HEK293 (cell line): ENCODE data around the gene PTPN11.
A peak's percentile ranks its signal among the peaks of the same experiment; 100 is the strongest.

ENCODE experiments used
- BCL11A ChIP-seq: fragments of 450-650 bp; formaldehyde crosslinking; IDR thresholded peaks from 2 replicates; pipeline ENCODE4 v1.5.1; 2016; ENCODE audit warnings: low read depth, missing biosample characterization, missing genetic modification characterization
- GLIS2 ChIP-seq: fragments of 450-650 bp; formaldehyde crosslinking; IDR thresholded peaks from 2 replicates; pipeline ENCODE4 v1.5.1; 2016; ENCODE audit warnings: missing biosample characterization, missing genetic modification characterization
- HOXA7 ChIP-seq: sonication (generic); formaldehyde crosslinking; IDR thresholded peaks from 2 replicates; pipeline ENCODE4 v1.8.1; 2022; ENCODE audit warnings: missing genetic modification reagents, borderline replicate concordance
- SP7 ChIP-seq: fragments of 450-650 bp; formaldehyde crosslinking; IDR thresholded peaks from 2 replicates; pipeline ENCODE4 v1.5.1; 2016; ENCODE audit warnings: missing biosample characterization, missing genetic modification characterization
- YY2 ChIP-seq: fragments of 450-650 bp; formaldehyde crosslinking; IDR thresholded peaks from 2 replicates; pipeline ENCODE4 v1.5.1; 2016; ENCODE audit warnings: missing biosample characterization, missing genetic modification characterization
- ZBTB7A ChIP-seq: fragments of 450-650 bp; formaldehyde crosslinking; IDR thresholded peaks from 2 replicates; pipeline ENCODE4 v1.5.1; 2016; ENCODE audit warnings: low read depth, missing biosample characterization, missing genetic modification characterization
- ZBTB8A ChIP-seq: fragments of 450-650 bp; formaldehyde crosslinking; IDR thresholded peaks from 2 replicates; pipeline ENCODE4 v1.5.1; 2016; ENCODE audit warnings: missing biosample characterization, missing genetic modification characterization
- ZFP41 ChIP-seq: fragments of 450-650 bp; formaldehyde crosslinking; IDR thresholded peaks from 2 replicates; pipeline ENCODE4 v1.5.1; 2016; ENCODE audit warnings: missing biosample characterization, missing genetic modification characterization, borderline replicate concordance
- ZIC2 ChIP-seq: fragments of 450-650 bp; formaldehyde crosslinking; IDR thresholded peaks from 2 replicates; pipeline ENCODE4 v1.5.1; 2016; ENCODE audit warnings: missing biosample characterization, missing genetic modification characterization
- ZNF112 ChIP-seq: fragments of 450-650 bp; formaldehyde crosslinking; IDR thresholded peaks from 2 replicates; pipeline ENCODE4 v1.5.0; 2017; ENCODE audit warnings: missing biosample characterization, missing genetic modification characterization
- ZNF140 ChIP-seq: fragments of 450-650 bp; formaldehyde crosslinking; IDR thresholded peaks from 2 replicates; pipeline ENCODE4 v1.5.1; 2016; ENCODE audit warnings: missing biosample characterization, missing genetic modification characterization
- ZNF169 ChIP-seq: fragments of 450-650 bp; formaldehyde crosslinking; IDR thresholded peaks from 2 replicates; pipeline ENCODE4 v1.5.1; 2016; ENCODE audit warnings: missing biosample characterization, missing genetic modification characterization
- ZNF239 ChIP-seq: fragments of 450-650 bp; formaldehyde crosslinking; IDR thresholded peaks from 2 replicates; pipeline ENCODE4 v1.5.1; 2016; ENCODE audit warnings: missing biosample characterization, missing genetic modification characterization
- ZNF24 ChIP-seq: fragments of 450-650 bp; formaldehyde crosslinking; IDR thresholded peaks from 2 replicates; pipeline ENCODE4 v1.5.1; 2016; ENCODE audit warnings: missing biosample characterization, missing genetic modification characterization
- ZNF274 ChIP-seq, 2 experiments: fragments of 200-500 bp in 1 of 2; fragments of 450-650 bp in 1 of 2; sonication (Bioruptor generic) in 1 of 2; formaldehyde crosslinking in 1 of 2; IDR thresholded peaks; 2 replicates each; pipeline versions ENCODE4 v1.5.1 to v1.6.1; 2014 to 2016; ENCODE audit warnings: borderline replicate concordance in 1 of 2, inconsistent platforms in 1 of 2, low read length in 1 of 2, missing biosample characterization in 1 of 2, missing genetic modification characterization in 1 of 2
- ZNF341 ChIP-seq: fragments of 450-650 bp; formaldehyde crosslinking; IDR thresholded peaks from 2 replicates; pipeline ENCODE4; 2016; ENCODE audit warnings: low read depth, missing biosample characterization, missing genetic modification characterization
- ZNF350 ChIP-seq: fragments of 450-650 bp; formaldehyde crosslinking; IDR thresholded peaks from 2 replicates; pipeline ENCODE4 v1.5.0; 2017; ENCODE audit warnings: missing biosample characterization, mild to moderate bottlenecking, missing genetic modification characterization
- ZNF391 ChIP-seq: fragments of 450-650 bp; formaldehyde crosslinking; IDR thresholded peaks from 2 replicates; pipeline ENCODE4 v1.5.1; 2016; ENCODE audit warnings: low read depth, missing biosample characterization, missing genetic modification characterization, borderline replicate concordance
- ZNF48 ChIP-seq: fragments of 450-650 bp; formaldehyde crosslinking; IDR thresholded peaks from 2 replicates; pipeline ENCODE4 v1.5.1; 2016; ENCODE audit warnings: missing biosample characterization, missing genetic modification characterization
- ZNF529 ChIP-seq: fragments of 450-650 bp; formaldehyde crosslinking; IDR thresholded peaks from 2 replicates; pipeline ENCODE4 v1.5.1; 2017; ENCODE audit warnings: missing genetic modification characterization, missing biosample characterization; ENCODE audit not compliant: insufficient replicate concordance
- ZNF555 ChIP-seq: fragments of 450-650 bp; formaldehyde crosslinking; conservative IDR thresholded peaks from 2 replicates; pipeline ENCODE4 v1.5.1; 2017; ENCODE audit warnings: missing biosample characterization, mild to moderate bottlenecking, missing genetic modification characterization, inconsistent platforms
- ZNF660 ChIP-seq: fragments of 450-650 bp; IDR thresholded peaks from 2 replicates; pipeline ENCODE4 v1.5.1; 2018; ENCODE audit warnings: missing biosample characterization, mild to moderate bottlenecking, missing genetic modification characterization
- ZNF701 ChIP-seq: fragments of 450-650 bp; formaldehyde crosslinking; IDR thresholded peaks from 2 replicates; pipeline ENCODE4 v1.5.1; 2016; ENCODE audit warnings: missing biosample characterization, missing genetic modification characterization
- ZNF747 ChIP-seq: fragments of 450-650 bp; formaldehyde crosslinking; IDR thresholded peaks from 2 replicates; pipeline ENCODE4 v1.5.1; 2016; ENCODE audit warnings: missing biosample characterization, missing genetic modification characterization
- ZNF768 ChIP-seq: fragments of 450-650 bp; formaldehyde crosslinking; IDR thresholded peaks from 2 replicates; pipeline ENCODE4 v1.5.1; 2018; ENCODE audit warnings: missing biosample characterization, mild to moderate bottlenecking, missing genetic modification characterization
- ZNF792 ChIP-seq: fragments of 450-650 bp; formaldehyde crosslinking; IDR thresholded peaks from 2 replicates; pipeline ENCODE4 v1.5.1; 2016; ENCODE audit warnings: missing biosample characterization, missing genetic modification characterization
- ZSCAN23 ChIP-seq: fragments of 450-650 bp; formaldehyde crosslinking; IDR thresholded peaks from 2 replicates; pipeline ENCODE4 v1.5.1; 2016; ENCODE audit warnings: missing biosample characterization, missing genetic modification characterization
- TF ChIP-seq, protein P1 (sequence below): fragments of 450-650 bp; formaldehyde crosslinking; IDR thresholded peaks from 2 replicates; pipeline ENCODE4 v1.5.1; 2016; ENCODE audit warnings: missing biosample characterization, missing genetic modification characterization
- TF ChIP-seq, protein P2 (sequence below): fragments of 450-650 bp; formaldehyde crosslinking; IDR thresholded peaks from 2 replicates; pipeline ENCODE4 v1.5.1; 2017; ENCODE audit warnings: missing biosample characterization, missing genetic modification characterization
- TF ChIP-seq, protein P3 (sequence below): fragments of 450-650 bp; formaldehyde crosslinking; optimal IDR thresholded peaks from 2 replicates; pipeline ENCODE3; 2016; ENCODE audit warnings: missing biosample characterization, mild to moderate bottlenecking, missing genetic modification characterization
- TF ChIP-seq, protein P4 (sequence below): fragments of 450-650 bp; formaldehyde crosslinking; IDR thresholded peaks from 2 replicates; pipeline ENCODE4 v1.5.1; 2016; ENCODE audit warnings: missing biosample characterization, missing genetic modification characterization
- TF ChIP-seq, protein P5 (sequence below): fragments of 450-650 bp; formaldehyde crosslinking; IDR thresholded peaks from 2 replicates; pipeline ENCODE4 v1.5.1; 2016; ENCODE audit warnings: missing biosample characterization, missing genetic modification characterization

Gene PTPN11

DNA sequence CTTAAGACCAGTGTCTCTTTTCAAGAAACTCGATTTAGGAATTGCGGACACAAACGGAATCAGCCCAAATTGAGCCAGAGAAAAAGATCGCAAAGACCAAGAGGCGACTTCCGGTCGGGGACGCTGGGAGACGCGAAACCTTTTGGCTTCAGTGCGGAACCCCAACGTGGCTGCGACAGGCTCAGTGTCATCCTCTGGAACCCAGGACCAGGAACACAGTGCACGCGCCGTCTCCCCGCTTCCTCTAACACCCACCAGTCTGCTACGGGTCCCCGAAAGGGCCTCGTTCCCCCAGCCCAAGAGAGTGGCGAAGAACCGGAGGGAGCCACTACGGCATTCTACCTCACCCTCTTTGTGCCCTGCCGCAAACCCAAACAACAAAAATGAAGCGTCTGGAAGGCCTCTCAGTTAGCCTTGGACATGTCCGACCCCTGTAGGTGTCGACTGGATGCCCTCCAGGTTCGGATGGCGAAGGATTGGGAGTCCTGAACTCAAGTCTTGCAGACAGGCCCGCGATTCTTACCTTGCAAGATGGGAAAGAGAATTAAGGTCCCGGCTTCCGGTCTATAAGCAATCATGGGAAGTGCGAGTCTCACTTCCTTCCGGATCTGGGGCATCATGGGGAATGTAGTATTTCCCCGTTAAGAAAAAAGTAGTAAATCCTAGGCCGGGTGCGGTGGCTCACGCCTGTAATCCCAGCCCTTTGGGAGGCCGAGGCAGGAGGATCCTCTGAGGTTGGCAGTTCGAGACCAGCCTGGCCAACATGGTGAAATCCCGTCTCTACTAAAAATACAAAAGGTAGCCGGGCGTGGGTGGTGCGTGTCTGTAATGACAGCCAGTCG is 9.5 kb upstream of the PTPN11 start, which contains the start of gene RPL6 (continued):
- TF ChIP-seq, protein P1, sequence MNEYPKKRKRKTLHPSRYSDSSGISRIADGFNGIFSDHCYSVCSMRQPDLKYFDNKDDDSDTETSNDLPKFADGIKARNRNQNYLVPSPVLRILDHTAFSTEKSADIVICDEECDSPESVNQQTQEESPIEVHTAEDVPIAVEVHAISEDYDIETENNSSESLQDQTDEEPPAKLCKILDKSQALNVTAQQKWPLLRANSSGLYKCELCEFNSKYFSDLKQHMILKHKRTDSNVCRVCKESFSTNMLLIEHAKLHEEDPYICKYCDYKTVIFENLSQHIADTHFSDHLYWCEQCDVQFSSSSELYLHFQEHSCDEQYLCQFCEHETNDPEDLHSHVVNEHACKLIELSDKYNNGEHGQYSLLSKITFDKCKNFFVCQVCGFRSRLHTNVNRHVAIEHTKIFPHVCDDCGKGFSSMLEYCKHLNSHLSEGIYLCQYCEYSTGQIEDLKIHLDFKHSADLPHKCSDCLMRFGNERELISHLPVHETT (tag by site-specific recombination), result peak; percentile 88
- TF ChIP-seq, protein P2, sequence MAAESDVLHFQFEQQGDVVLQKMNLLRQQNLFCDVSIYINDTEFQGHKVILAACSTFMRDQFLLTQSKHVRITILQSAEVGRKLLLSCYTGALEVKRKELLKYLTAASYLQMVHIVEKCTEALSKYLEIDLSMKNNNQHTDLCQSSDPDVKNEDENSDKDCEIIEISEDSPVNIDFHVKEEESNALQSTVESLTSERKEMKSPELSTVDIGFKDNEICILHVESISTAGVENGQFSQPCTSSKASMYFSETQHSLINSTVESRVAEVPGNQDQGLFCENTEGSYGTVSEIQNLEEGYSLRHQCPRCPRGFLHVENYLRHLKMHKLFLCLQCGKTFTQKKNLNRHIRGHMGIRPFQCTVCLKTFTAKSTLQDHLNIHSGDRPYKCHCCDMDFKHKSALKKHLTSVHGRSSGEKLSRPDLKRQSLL (tag by site-specific recombination), result peak; percentile 18; the same call in 1 of the 2 replicates
- TF ChIP-seq ZNF112 (tag by site-specific recombination) (no peak), HOXA7 (CRISPR knock-in tag) (no peak), ZNF274 (IDR thresholded peaks at IDR 0.05; ENCODE audit: low read length) (no peak), ZNF274 (tag by site-specific recombination; IDR thresholded peaks at IDR 0.05; ENCODE audit: borderline replicate concordance) (no peak), YY2 (tag by site-specific recombination) (0 out of 2 replicates have a peak, but pooled peaks have one; percentile 9), ZNF350 (no peak), GLIS2 (no peak), ZFP41 (tag by site-specific recombination) (no peak), ZNF555 (tag by site-specific recombination) (no peak), ZNF529 (tag by site-specific recombination) (no peak), ZNF747 (tag by site-specific recombination) (no peak), ZBTB7A (tag by site-specific recombination) (0 out of 2 replicates have a peak, but pooled peaks have one; percentile 29), ZNF140 (tag by site-specific recombination) (no peak), ZNF169 (no peak), ZNF792 (tag by site-specific recombination) (no peak), BCL11A (tag by site-specific recombination) (no peak), ZSCAN23 (peak; percentile 30; the same call in 1 of the 2 replicates), ZNF660 (tag by site-specific recombination) (peak; percentile 91), ZIC2 (tag by site-specific recombination) (no peak), ZNF24 (tag by site-specific recombination) (peak; percentile 35; the same call in 1 of the 2 replicates), ZBTB8A (tag by site-specific recombination) (peak; percentile 86), ZNF341 (tag by site-specific recombination) (no peak), ZNF768 (tag by site-specific recombination) (no peak), ZNF48 (tag by site-specific recombination) (no peak), ZNF701 (tag by site-specific recombination) (no peak), SP7 (tag by site-specific recombination) (peak; percentile 80), ZNF391 (peak; percentile 71; the same call in 1 of the 2 replicates), ZNF239 (tag by site-specific recombination) (no peak)
- TF ChIP-seq, protein P3, sequence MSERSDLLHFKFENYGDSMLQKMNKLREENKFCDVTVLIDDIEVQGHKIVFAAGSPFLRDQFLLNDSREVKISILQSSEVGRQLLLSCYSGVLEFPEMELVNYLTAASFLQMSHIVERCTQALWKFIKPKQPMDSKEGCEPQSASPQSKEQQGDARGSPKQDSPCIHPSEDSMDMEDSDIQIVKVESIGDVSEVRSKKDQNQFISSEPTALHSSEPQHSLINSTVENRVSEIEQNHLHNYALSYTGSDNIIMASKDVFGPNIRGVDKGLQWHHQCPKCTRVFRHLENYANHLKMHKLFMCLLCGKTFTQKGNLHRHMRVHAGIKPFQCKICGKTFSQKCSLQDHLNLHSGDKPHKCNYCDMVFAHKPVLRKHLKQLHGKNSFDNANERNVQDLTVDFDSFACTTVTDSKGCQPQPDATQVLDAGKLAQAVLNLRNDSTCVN, result peak; percentile 36
- TF ChIP-seq, protein P4, sequence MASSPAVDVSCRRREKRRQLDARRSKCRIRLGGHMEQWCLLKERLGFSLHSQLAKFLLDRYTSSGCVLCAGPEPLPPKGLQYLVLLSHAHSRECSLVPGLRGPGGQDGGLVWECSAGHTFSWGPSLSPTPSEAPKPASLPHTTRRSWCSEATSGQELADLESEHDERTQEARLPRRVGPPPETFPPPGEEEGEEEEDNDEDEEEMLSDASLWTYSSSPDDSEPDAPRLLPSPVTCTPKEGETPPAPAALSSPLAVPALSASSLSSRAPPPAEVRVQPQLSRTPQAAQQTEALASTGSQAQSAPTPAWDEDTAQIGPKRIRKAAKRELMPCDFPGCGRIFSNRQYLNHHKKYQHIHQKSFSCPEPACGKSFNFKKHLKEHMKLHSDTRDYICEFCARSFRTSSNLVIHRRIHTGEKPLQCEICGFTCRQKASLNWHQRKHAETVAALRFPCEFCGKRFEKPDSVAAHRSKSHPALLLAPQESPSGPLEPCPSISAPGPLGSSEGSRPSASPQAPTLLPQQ (tag by site-specific recombination), result peak; percentile 75
- TF ChIP-seq, protein P5, sequence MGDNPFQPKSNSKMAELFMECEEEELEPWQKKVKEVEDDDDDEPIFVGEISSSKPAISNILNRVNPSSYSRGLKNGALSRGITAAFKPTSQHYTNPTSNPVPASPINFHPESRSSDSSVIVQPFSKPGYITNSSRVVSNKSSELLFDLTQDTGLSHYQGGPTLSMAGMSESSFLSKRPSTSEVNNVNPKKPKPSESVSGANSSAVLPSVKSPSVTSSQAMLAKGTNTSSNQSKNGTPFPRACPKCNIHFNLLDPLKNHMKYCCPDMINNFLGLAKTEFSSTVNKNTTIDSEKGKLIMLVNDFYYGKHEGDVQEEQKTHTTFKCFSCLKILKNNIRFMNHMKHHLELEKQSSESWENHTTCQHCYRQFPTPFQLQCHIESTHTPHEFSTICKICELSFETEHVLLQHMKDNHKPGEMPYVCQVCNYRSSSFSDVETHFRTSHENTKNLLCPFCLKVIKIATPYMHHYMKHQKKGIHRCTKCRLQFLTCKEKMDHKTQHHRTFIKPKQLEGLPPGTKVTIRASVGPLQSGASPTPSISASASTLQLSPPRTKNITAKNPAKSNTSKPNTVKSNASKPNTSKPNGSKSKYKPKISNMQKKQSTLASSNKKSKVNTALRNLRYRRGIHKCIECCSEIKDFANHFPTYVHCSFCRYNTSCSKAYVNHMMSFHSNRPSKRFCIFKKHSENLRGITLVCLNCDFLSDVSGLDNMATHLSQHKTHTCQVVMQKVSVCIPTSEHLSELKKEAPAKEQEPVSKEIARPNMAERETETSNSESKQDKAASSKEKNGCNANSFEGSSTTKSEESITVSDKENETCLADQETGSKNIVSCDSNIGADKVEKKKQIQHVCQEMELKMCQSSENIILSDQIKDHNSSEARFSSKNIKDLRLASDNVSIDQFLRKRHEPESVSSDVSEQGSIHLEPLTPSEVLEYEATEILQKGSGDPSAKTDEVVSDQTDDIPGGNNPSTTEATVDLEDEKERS (tag by site-specific recombination), result no peak
